Measurements from ENCODE around the gene BMP8A.

- TF ChIP-seq CTCF (IDR thresholded peaks at IDR 0.05): no peak
- TF ChIP-seq POLR2AphosphoS5 (IDR thresholded peaks at IDR 0.05; ENCODE audit: low read depth, low read length): no peak
- no peak for TF ChIP-seq SIN3A (IDR thresholded peaks at IDR 0.05; ENCODE audit: borderline replicate concordance, insufficient read depth, low read depth, low read length)
- no peak for TF ChIP-seq REST (IDR thresholded peaks at IDR 0.05; ENCODE audit: insufficient read depth in 1 of 2, low read depth in 2 of 2, low read length in 1 of 2)
- TF ChIP-seq TCF7L2 (IDR thresholded peaks at IDR 0.05; ENCODE audit: low read depth, low read length): no peak
Measured at GRCh38 chr1:39472826-39473225, 18.6 kb upstream of the BMP8A start.

Measured in Panc1 (cell line).